ENCODE results near the gene RASGRP1. TPM values are rescaled to one million over a fixed set of nuclear protein-coding genes. Genes with fewer than 3 reads are reported as not detected.

Gene RASGRP1
- total and polyA plus RNA-seq, 2 donors (not counting 1 experiment from before 2014, with no cell fraction given), result 17.7 to 24.7 TPM

- peaks cover 9 to 16% of the 10 kb centered on the region in 2 donors for H3K4me1 ChIP-seq (ENCODE audit: control insufficient read depth in 2 of 2, insufficient read depth in 2 of 2, low read length in 2 of 2)
- H2AFZ ChIP-seq (ENCODE audit: insufficient read depth, low read depth, low read length, poor library complexity, severe bottlenecking), result no peak overlapping the region
- H3K4me3 ChIP-seq (ENCODE audit: control extremely low read depth in 1 of 5, extremely low read depth in 1 of 5, insufficient read depth in 1 of 5, low read depth in 2 of 5, low read length in 4 of 5), result no peak overlapping the region
- no peak overlapping the region for H3K27ac Mint-ChIP-seq
- ChIA-PET CTCF (interaction anchor here (0.7 to 1.1 kb wide), 2 partner anchors 102 to 241 kb away, joined by 3 read pairs; no protein-coding TSS in a partner anchor), POLR2A (no interaction called here)
- no peaks in the 10 kb centered on the region for H3K9me3 ChIP-seq (ENCODE audit: control extremely low read depth in 1 of 3, control insufficient read depth in 2 of 3, insufficient read depth in 1 of 3, low read length in 2 of 3)
- no peaks in the 10 kb centered on the region for H3K36me3 ChIP-seq (replicated peaks in 1 of 2; ENCODE audit: control extremely low read depth in 1 of 2, control insufficient read depth in 1 of 2, extremely low read depth in 1 of 2, insufficient read depth in 2 of 2, low read length in 1 of 2)
- no peak for DNase-seq
- peaks cover 42% of the 10 kb centered on the region for H4K20me1 ChIP-seq (ENCODE audit: control insufficient read depth, insufficient read depth, low read length, poor library complexity, severe bottlenecking)
- 100% methylated on average over 5 of the region's 5 CpGs for WGBS (ENCODE audit: insufficient coverage)
- no peaks in the 10 kb centered on the region for H3K27me3 ChIP-seq (replicated peaks in 1 of 4; ENCODE audit: control extremely low read depth in 1 of 4, control insufficient read depth in 3 of 4, insufficient read depth in 4 of 4, low read length in 3 of 4)
- no peak overlapping the region for H3K27ac ChIP-seq (ENCODE audit: low read length in 2 of 2)
- H3K4me3 Mint-ChIP-seq, result no peak overlapping the region
- H3K4me1 Mint-ChIP-seq, result peaks cover 50% of the 10 kb centered on the region
- no peak overlapping the region for H3K9ac ChIP-seq (ENCODE audit: low read length)
- H3K9me3 Mint-ChIP-seq (ENCODE audit: insufficient read depth), result no peaks in the 10 kb centered on the region
- no peak for ATAC-seq (ENCODE audit: low read depth)
- H3K4me2 ChIP-seq (replicated peaks; ENCODE audit: low read depth, low read length, poor library complexity, severe bottlenecking), result no peak overlapping the region
- intact Hi-C loops (cut with micrococcal nuclease), result no loop called here
- no peak for TF ChIP-seq EZH2 (IDR thresholded peaks at IDR 0.05; ENCODE audit: borderline replicate concordance, insufficient read depth, low read depth, low read length, poor library complexity, severe bottlenecking)
- TF ChIP-seq CTCF (IDR thresholded peaks at IDR 0.05), result no peak
- no peaks in the 10 kb centered on the region for H3K27me3 Mint-ChIP-seq
- H3K79me2 ChIP-seq (ENCODE audit: control insufficient read depth, insufficient read depth, low read length), result peaks cover 79% of the 10 kb centered on the region
Observed at GRCh38 chr15:38458646-38459045, 106.0 kb downstream of the RASGRP1 start.

- H3K27me3 Mint-ChIP-seq, result peaks cover 10% of the 10 kb centered on the region
- TF ChIP-seq CTCF (IDR thresholded peaks at IDR 0.05) (no peak), EZH2 (IDR thresholded peaks at IDR 0.05; ENCODE audit: borderline replicate concordance, insufficient read depth, low read depth, low read length, poor library complexity, severe bottlenecking) (no peak)
- H3K4me1 Mint-ChIP-seq, result peaks cover 32% of the 10 kb centered on the region
- peak overlapping the region; percentile 69 to 94 (median 86) for H3K4me3 ChIP-seq (ENCODE audit: control extremely low read depth in 1 of 5, extremely low read depth in 1 of 5, insufficient read depth in 1 of 5, low read depth in 2 of 5, low read length in 4 of 5)
- H3K4me2 ChIP-seq (replicated peaks; ENCODE audit: low read depth, low read length, poor library complexity, severe bottlenecking), result peak overlapping the region; percentile 75
- no peaks in the 10 kb centered on the region for H3K36me3 ChIP-seq (replicated peaks in 1 of 2; ENCODE audit: control extremely low read depth in 1 of 2, control insufficient read depth in 1 of 2, extremely low read depth in 1 of 2, insufficient read depth in 2 of 2, low read length in 1 of 2)
- intact Hi-C loops (cut with micrococcal nuclease), result no loop called here
- H2AFZ ChIP-seq (ENCODE audit: insufficient read depth, low read depth, low read length, poor library complexity, severe bottlenecking), result peak overlapping the region; percentile 88
- H3K4me3 Mint-ChIP-seq, result peak overlapping the region; percentile 99
- peaks cover 23% of the 10 kb centered on the region for H4K20me1 ChIP-seq (ENCODE audit: control insufficient read depth, insufficient read depth, low read length, poor library complexity, severe bottlenecking)
- H3K27me3 ChIP-seq (replicated peaks in 1 of 4; ENCODE audit: control extremely low read depth in 1 of 4, control insufficient read depth in 3 of 4, insufficient read depth in 4 of 4, low read length in 3 of 4), result no peaks in the 10 kb centered on the region
- H3K9me3 Mint-ChIP-seq (ENCODE audit: insufficient read depth), result no peaks in the 10 kb centered on the region
- no peak for DNase-seq
- H3K4me1 ChIP-seq (ENCODE audit: control insufficient read depth in 2 of 2, insufficient read depth in 2 of 2, low read length in 2 of 2), result peaks cover 9% of the 10 kb centered on the region in 2 donors
- H3K27ac Mint-ChIP-seq, result peak overlapping the region; percentile 97
- H3K9me3 ChIP-seq (ENCODE audit: control extremely low read depth in 1 of 3, control insufficient read depth in 2 of 3, insufficient read depth in 1 of 3, low read length in 2 of 3), result peaks cover 0 to 1% (median 0%) of the 10 kb centered on the region in 3 donors
- no peak for ATAC-seq (ENCODE audit: low read depth)
- ChIA-PET CTCF (interaction anchor here (0.6 to 3.7 kb wide), 10 partner anchors 9 to 252 kb away, joined by 3 to 50 read pairs (median 8); partner anchors contain the start of gene RASGRP1), POLR2A (interaction anchor here (1.0 kb wide), 1 partner anchor 228 kb away, joined by 3 read pairs; no protein-coding TSS in a partner anchor)
- WGBS (ENCODE audit: insufficient coverage), result 8% methylated on average over 2 of the region's 4 CpGs
- H3K9ac ChIP-seq (ENCODE audit: low read length), result peak overlapping the region; percentile 95
- peak overlapping the region in 1 of 2 donors; percentile 89 for H3K27ac ChIP-seq (ENCODE audit: low read length in 2 of 2)
- peaks cover 55% of the 10 kb centered on the region for H3K79me2 ChIP-seq (ENCODE audit: control insufficient read depth, insufficient read depth, low read length)
Observed at GRCh38 chr15:38455092-38455491, 109.5 kb downstream of the RASGRP1 start.

All from B cell (primary cell).